ENCODE data around the gene WDR77. TPM values are rescaled to one million over a fixed set of nuclear protein-coding genes. Genes with fewer than 3 reads are reported as not detected.

WDR77 gene
- total RNA-seq, 4 donors from 2014 or later, result 8.8 to 18.5 (median 12.7) TPM

- H3K4me3 ChIP-seq (ENCODE audit: low read depth, poor library complexity, severe bottlenecking), result no peak overlapping the region
- no peak for TF ChIP-seq POLR2A (IDR thresholded peaks at IDR 0.05)
- DNase-seq (ENCODE audit: low spot score in 2 of 2), result no peak
- intact Hi-C loops (cut with DNase I; ENCODE audit: low total_unique reads), result no loop called here
- 77 to 78% methylated on average over 5 of the region's 5 CpGs for WGBS, 2 donors
Observed at GRCh38 chr1:111475701-111476100, 26.6 kb upstream of the WDR77 start.

- intact Hi-C loops (cut with DNase I; ENCODE audit: low total_unique reads), result no loop called here
- TF ChIP-seq CTCF (IDR thresholded peaks at IDR 0.05), result no peak
- no peak for TF ChIP-seq POLR2A (IDR thresholded peaks at IDR 0.05)
- DNase-seq (ENCODE audit: low spot score in 2 of 2), result no peak
- H3K4me3 ChIP-seq (ENCODE audit: low read depth, poor library complexity, severe bottlenecking), result no peak overlapping the region
- 75 to 77% methylated on average over 4 of the region's 4 CpGs for WGBS, 2 donors
Observed at GRCh38 chr1:111474521-111474920, 25.5 kb upstream of the WDR77 start.

GRCh38 chr1:111474106-111474505 is 25.1 kb upstream of the WDR77 start:
- no peak overlapping the region for H3K4me3 ChIP-seq (ENCODE audit: low read depth, poor library complexity, severe bottlenecking)
- 51 to 56% methylated on average over 5 of the region's 5 CpGs for WGBS, 2 donors
- no peak for DNase-seq (ENCODE audit: low spot score in 2 of 2)
- TF ChIP-seq CTCF (IDR thresholded peaks at IDR 0.05), result no peak
- no peak for TF ChIP-seq POLR2A (IDR thresholded peaks at IDR 0.05)
- intact Hi-C loops (cut with DNase I; ENCODE audit: low total_unique reads), result no loop called here

GRCh38 chr1:111471538-111471937 is 22.5 kb upstream of the WDR77 start:
- no peak overlapping the region for H3K4me3 ChIP-seq (ENCODE audit: low read depth, poor library complexity, severe bottlenecking)
- DNase-seq (ENCODE audit: low spot score in 2 of 2), result no peak
- intact Hi-C loops (cut with DNase I; ENCODE audit: low total_unique reads), result no loop called here
- TF ChIP-seq CTCF (IDR thresholded peaks at IDR 0.05) (no peak), POLR2A (IDR thresholded peaks at IDR 0.05) (no peak)
- 93 to 94% methylated on average over 3 of the region's 3 CpGs for WGBS, 2 donors

- intact Hi-C loops (cut with DNase I; ENCODE audit: low total_unique reads), result no loop called here
- H3K4me3 ChIP-seq (ENCODE audit: low read depth, poor library complexity, severe bottlenecking), result no peak overlapping the region
- 48 to 51% methylated on average over 3 of the region's 3 CpGs for WGBS, 2 donors
- no peak for TF ChIP-seq POLR2A (IDR thresholded peaks at IDR 0.05)
- TF ChIP-seq CTCF (IDR thresholded peaks at IDR 0.05), result no peak
- peak in 1 of 2 donors; percentile 70 for DNase-seq (ENCODE audit: low spot score in 2 of 2)
Observed at GRCh38 chr1:111471012-111471411, 22.0 kb upstream of the WDR77 start.

GRCh38 chr1:111470596-111470995 is 21.5 kb upstream of the WDR77 start:
- no peak overlapping the region for H3K4me3 ChIP-seq (ENCODE audit: low read depth, poor library complexity, severe bottlenecking)
- 81 to 85% methylated on average over 5 of the region's 5 CpGs for WGBS, 2 donors
- no peak for DNase-seq (ENCODE audit: low spot score in 2 of 2)
- no peak for TF ChIP-seq CTCF (IDR thresholded peaks at IDR 0.05)
- no peak for TF ChIP-seq POLR2A (IDR thresholded peaks at IDR 0.05)
- intact Hi-C loops (cut with DNase I; ENCODE audit: low total_unique reads), result no loop called here

All from lower leg skin (tissue), 4 donors.